SK-N-MC (cell line): ENCODE measurements around the gene CARMIL1.

Experiments used
- EZH2 ChIP-seq: fragments of 200-600 bp; sonication (generic); IDR thresholded peaks from one replicate; pipeline ENCODE4 v1.6.1; 2017; ENCODE audit warnings: antibody characterized with exemption
- FOXP2 ChIP-seq: optimal IDR thresholded peaks from 2 replicates; pipeline ENCODE3; 2011; ENCODE audit warnings: mild to moderate bottlenecking, moderate library complexity; ENCODE audit not compliant: insufficient read depth; ENCODE audit errors: extremely low read length, control extremely low read depth
- POLR2AphosphoS5 ChIP-seq: IDR thresholded peaks from 2 replicates; pipeline ENCODE4 v1.6.1; 2012; ENCODE audit warnings: mild to moderate bottlenecking, low read depth, low read length, borderline replicate concordance

GRCh38 chr6:25377664-25378063, 98.5 kb downstream of the CARMIL1 start:
- TF ChIP-seq POLR2AphosphoS5, result no peak
- TF ChIP-seq EZH2, result no peak
- TF ChIP-seq FOXP2, result no peak
